Esophagus muscularis mucosa (tissue), 4 donors: Measurements from ENCODE around the gene FMN1.

ENCODE experiments used
- EP300 ChIP-seq: sonication (generic); formaldehyde crosslinking; IDR thresholded peaks from one replicate; pipeline ENCODE4 v1.6.1; 2017; ENCODE audit warnings: antibody characterized with exemption
- POLR2A ChIP-seq: fragments of 450-650 bp; IDR thresholded peaks from one replicate; pipeline ENCODE4 v1.6.1; 2017; ENCODE audit warnings: antibody characterized with exemption, moderate library complexity, mild to moderate bottlenecking, low read depth
- POLR2AphosphoS5 ChIP-seq, 2 donors: sonication (generic); formaldehyde crosslinking; IDR thresholded peaks; one replicate each; pipeline ENCODE4 v1.6.1; 2017; ENCODE audit warnings: antibody characterized with exemption in 2 of 2
- TF ChIP-seq, protein P1 (sequence below), 3 experiments: fragments of 200-600 bp in 2 of 3; fragments of 450-650 bp in 1 of 3; sonication (generic) in 2 of 3; IDR thresholded peaks; one replicate each; pipeline ENCODE4 v1.5.1; 2017 to 2019; ENCODE audit warnings: antibody characterized with exemption in 3 of 3, mild to moderate bottlenecking in 2 of 3, moderate library complexity in 1 of 3

DNA sequence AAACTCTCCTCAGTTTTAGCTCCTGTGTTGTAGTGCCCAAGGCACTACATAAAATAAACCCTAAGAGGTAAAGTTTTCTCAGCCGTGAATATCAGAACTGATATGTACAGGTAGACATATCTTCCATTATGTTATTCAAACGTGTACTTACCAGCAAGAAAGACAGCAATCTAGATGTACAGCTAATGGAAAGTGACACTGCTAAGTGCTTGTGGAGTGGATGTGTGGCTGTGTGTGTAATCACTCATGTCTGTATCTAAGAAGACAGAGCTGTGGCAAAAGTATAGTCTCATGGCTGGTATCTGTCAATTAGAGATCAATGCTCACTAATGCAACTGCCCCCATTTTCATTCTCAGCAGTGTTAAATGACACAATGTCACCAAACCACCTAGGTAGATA lies 101.3 kb downstream of the FMN1 start:
- TF ChIP-seq POLR2A (no peak), EP300 (no peak), POLR2AphosphoS5 (IDR thresholded peaks at IDR 0.05) (no peak)
- TF ChIP-seq, protein P1, sequence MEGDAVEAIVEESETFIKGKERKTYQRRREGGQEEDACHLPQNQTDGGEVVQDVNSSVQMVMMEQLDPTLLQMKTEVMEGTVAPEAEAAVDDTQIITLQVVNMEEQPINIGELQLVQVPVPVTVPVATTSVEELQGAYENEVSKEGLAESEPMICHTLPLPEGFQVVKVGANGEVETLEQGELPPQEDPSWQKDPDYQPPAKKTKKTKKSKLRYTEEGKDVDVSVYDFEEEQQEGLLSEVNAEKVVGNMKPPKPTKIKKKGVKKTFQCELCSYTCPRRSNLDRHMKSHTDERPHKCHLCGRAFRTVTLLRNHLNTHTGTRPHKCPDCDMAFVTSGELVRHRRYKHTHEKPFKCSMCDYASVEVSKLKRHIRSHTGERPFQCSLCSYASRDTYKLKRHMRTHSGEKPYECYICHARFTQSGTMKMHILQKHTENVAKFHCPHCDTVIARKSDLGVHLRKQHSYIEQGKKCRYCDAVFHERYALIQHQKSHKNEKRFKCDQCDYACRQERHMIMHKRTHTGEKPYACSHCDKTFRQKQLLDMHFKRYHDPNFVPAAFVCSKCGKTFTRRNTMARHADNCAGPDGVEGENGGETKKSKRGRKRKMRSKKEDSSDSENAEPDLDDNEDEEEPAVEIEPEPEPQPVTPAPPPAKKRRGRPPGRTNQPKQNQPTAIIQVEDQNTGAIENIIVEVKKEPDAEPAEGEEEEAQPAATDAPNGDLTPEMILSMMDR (IDR thresholded peaks at IDR 0.05): no peak
